Right hindlimb (tissue), 1 donor: Measurements from ENCODE around the gene SLC13A3.

ENCODE experiments used
- DNase-seq: peaks from one replicate; pipeline ENCODE4 v3.0.0-alpha.2; 2018

SLC13A3 gene

GRCh38 chr20:46651091-46651962 lies at the start of gene SLC13A3:
TSS of gene SLC13A3 (minus strand) at chr20:46651459. CDS start at chr20:46651421, 38 bp downstream.
- DNase-seq, result no peak

GRCh38 chr20:46701057-46701456 lies 49.8 kb upstream of the SLC13A3 start:
- DNase-seq, result no peak

GRCh38 chr20:46700481-46700880 lies 49.2 kb upstream of the SLC13A3 start:
- DNase-seq, result no peak

- no peak for DNase-seq
These were observed 48.5 kb upstream of the SLC13A3 start for GRCh38 chr20:46699651-46700359.

- DNase-seq, result no peak
These were observed 47.5 kb upstream of the SLC13A3 start for GRCh38 chr20:46698788-46699187.

- no peak for DNase-seq
These were observed 45.6 kb upstream of the SLC13A3 start for GRCh38 chr20:46696791-46697279.

- no peak for DNase-seq
These were observed 44.6 kb upstream of the SLC13A3 start for GRCh38 chr20:46695892-46696291.

- no peak for DNase-seq
These were observed 43.2 kb upstream of the SLC13A3 start for GRCh38 chr20:46694484-46694883.

GRCh38 chr20:46691196-46691595 lies 39.9 kb upstream of the SLC13A3 start:
- no peak for DNase-seq

GRCh38 chr20:46690219-46691106 lies 39.2 kb upstream of the SLC13A3 start:
- no peak for DNase-seq

GRCh38 chr20:46689754-46690085 lies 38.5 kb upstream of the SLC13A3 start:
- no peak for DNase-seq

GRCh38 chr20:46689082-46689753 lies 38.0 kb upstream of the SLC13A3 start, which contains the start of gene TP53RK:
TSS of gene TP53RK (minus strand) at chr20:46689444. CDS start at chr20:46689414, 30 bp downstream.
- DNase-seq, result peak; percentile 99

GRCh38 chr20:46688151-46689081 lies 37.2 kb upstream of the SLC13A3 start:
- DNase-seq, result no peak

- peak; percentile 79 for DNase-seq
These were observed 32.9 kb upstream of the SLC13A3 start for GRCh38 chr20:46683939-46684750.

GRCh38 chr20:46683668-46683938 lies 32.3 kb upstream of the SLC13A3 start:
- no peak for DNase-seq

GRCh38 chr20:46683011-46683667 lies 31.9 kb upstream of the SLC13A3 start:
- no peak for DNase-seq

- DNase-seq, result no peak
These were observed 31.0 kb upstream of the SLC13A3 start for GRCh38 chr20:46682063-46682821.

- peak; percentile 63 for DNase-seq
These were observed 30.0 kb upstream of the SLC13A3 start for GRCh38 chr20:46681032-46681854.
